AG04449 (cell line): Measurements from ENCODE around the gene IL36G.

Experiments
- CTCF ChIA-PET: fragments of 350-600 bp; formaldehyde crosslinking; extraction: SDS; loops from one replicate; lab custom pipeline; 2021; ENCODE audit warnings: antibody characterized with exemption; lab: Yijun Ruan, JAX
- POLR2A ChIA-PET: fragments of 400-600, 350-600 bp; formaldehyde crosslinking; extraction: SDS; loops from one replicate; lab custom pipeline; 2020; ENCODE audit warnings: antibody characterized with exemption, inconsistent platforms; lab: Yijun Ruan, JAX
- DNase-seq: peaks from one replicate; pipeline ENCODE4 v3.0.0-alpha.2; 2010; ENCODE audit warnings: low read depth, low spot score
- H3K4me3 ChIP-seq: 2 replicates; pipeline ENCODE4 v1.5.1; 2011; ENCODE audit warnings: low read depth, mild to moderate bottlenecking, control low read depth, low read length
- CTCF ChIP-seq: IDR thresholded peaks from one replicate; pipeline ENCODE4 v1.5.1; 2011; ENCODE audit warnings: mild to moderate bottlenecking, moderate library complexity, low read length, control low read depth, inconsistent platforms; ENCODE audit not compliant: insufficient read depth; ENCODE audit errors: missing control alignments

IL36G gene

GRCh38 chr2:112996635-112997034 lies 18.8 kb downstream of the IL36G start:
- CTCF ChIA-PET: no interaction called here
- no peak for DNase-seq
- POLR2A ChIA-PET: no interaction called here

GRCh38 chr2:112997151-112997550 lies 19.3 kb downstream of the IL36G start:
- POLR2A ChIA-PET: no interaction called here
- no peak overlapping the region for H3K4me3 ChIP-seq
- no peak for DNase-seq
- no peak for TF ChIP-seq CTCF
- CTCF ChIA-PET: no interaction called here

More at GRCh38 chr2:112996635-112997034, 18.8 kb downstream of the IL36G start:
- H3K4me3 ChIP-seq: no peak overlapping the region
- no peak for TF ChIP-seq CTCF

GRCh38 chr2:113000436-113000835 lies 22.6 kb downstream of the IL36G start:
- CTCF ChIA-PET: interaction anchor here (0.6 kb wide), 1 partner anchor 464 kb away, joined by 3 read pairs; no protein-coding TSS in a partner anchor
- no peak for TF ChIP-seq CTCF
- no peak for DNase-seq
- POLR2A ChIA-PET: no interaction called here
- H3K4me3 ChIP-seq: no peak overlapping the region

- no peak for DNase-seq
Measured at GRCh38 chr2:113002677-113003076, 24.9 kb downstream of the IL36G start.

GRCh38 chr2:113005030-113005509 lies 27.3 kb downstream of the IL36G start, which contains the start of gene IL36A:
Gene IL36A (plus strand): TSS chr2:113005459. CDS start chr2:113005872, 413 bp downstream.
- TF ChIP-seq CTCF: no peak
- DNase-seq: no peak
- ChIA-PET POLR2A (no interaction called here), CTCF (no interaction called here)
- no peak within 1 kb of the TSS for H3K4me3 ChIP-seq

More at GRCh38 chr2:113002677-113003076, 24.9 kb downstream of the IL36G start:
- TF ChIP-seq CTCF: no peak
- no peak overlapping the region for H3K4me3 ChIP-seq
- CTCF ChIA-PET: no interaction called here
- POLR2A ChIA-PET: no interaction called here

GRCh38 chr2:113007250-113007649 lies 29.4 kb downstream of the IL36G start:
- H3K4me3 ChIP-seq: no peak overlapping the region
- no peak for TF ChIP-seq CTCF
- DNase-seq: no peak
- ChIA-PET POLR2A (no interaction called here), CTCF (no interaction called here)
